GM21528 (cell line): ENCODE measurements around the gene ABCB9.

Experiments
- ATAC-seq: cut with Tn5 transposase; IDR thresholded peaks from one replicate; pipeline ENCODE4 v1.9.1; 2021; ENCODE audit warnings: mild to moderate bottlenecking, moderate library complexity; ENCODE audit not compliant: unreplicated experiment, low FRiP score

The ABCB9 gene

DNA sequence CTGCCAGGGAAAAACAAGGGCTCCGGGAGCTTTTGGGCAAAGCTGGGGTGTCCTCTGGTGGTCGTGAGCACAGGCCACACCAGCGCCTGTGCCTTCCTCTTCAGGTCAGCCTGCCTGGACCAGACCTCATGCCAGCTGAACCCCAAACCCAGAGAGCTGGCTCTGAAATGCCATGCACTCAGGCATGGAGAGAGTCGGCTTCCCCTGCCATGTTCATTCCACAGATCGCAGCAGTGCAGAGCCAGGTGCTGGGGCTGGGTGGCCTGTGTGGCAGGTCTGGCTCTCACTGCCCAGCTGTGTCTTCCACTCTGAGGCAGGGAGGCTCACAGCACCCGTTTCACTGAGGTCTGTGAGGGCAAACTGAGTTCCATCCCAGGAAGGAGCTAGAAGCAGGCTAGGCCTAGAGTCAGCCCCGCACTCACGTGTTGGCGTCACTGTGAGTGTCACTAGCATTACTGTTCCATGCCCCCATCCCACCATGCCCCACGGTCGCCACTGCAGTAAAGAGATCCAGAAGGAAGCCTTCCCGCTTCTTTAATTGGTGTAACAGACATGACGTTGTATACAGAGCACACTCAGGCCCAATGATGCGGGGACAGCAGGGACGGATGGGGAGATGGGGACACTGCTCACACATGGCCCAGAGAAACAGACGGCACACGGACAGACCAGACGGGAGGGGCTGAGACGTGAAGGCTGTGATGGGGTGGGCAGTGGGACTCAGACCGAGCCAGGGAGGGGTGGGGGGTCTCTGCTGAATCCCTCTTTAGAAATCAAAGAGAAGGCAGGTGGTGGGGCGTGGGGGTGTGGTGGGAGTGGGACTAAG is 16.9 kb upstream of the ABCB9 start:
- no peak for ATAC-seq

DNA sequence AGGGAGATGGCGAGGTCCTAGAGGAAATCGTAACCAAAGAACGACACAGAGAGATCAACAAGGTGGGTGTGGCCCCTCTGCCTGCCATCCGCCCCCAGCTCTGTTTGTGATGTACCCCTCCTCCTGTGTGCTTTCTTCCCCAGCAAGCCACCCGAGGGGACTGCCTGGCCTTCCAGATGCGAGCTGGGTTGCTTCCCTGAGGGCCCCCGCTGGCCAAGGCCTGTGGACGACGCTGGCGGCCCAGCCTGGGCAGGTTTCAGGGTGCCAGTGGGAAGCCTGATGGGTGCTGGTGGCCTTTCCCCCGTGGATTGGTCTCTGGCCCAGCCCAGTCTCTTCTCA is 16.2 kb upstream of the ABCB9 start:
- no peak for ATAC-seq

DNA sequence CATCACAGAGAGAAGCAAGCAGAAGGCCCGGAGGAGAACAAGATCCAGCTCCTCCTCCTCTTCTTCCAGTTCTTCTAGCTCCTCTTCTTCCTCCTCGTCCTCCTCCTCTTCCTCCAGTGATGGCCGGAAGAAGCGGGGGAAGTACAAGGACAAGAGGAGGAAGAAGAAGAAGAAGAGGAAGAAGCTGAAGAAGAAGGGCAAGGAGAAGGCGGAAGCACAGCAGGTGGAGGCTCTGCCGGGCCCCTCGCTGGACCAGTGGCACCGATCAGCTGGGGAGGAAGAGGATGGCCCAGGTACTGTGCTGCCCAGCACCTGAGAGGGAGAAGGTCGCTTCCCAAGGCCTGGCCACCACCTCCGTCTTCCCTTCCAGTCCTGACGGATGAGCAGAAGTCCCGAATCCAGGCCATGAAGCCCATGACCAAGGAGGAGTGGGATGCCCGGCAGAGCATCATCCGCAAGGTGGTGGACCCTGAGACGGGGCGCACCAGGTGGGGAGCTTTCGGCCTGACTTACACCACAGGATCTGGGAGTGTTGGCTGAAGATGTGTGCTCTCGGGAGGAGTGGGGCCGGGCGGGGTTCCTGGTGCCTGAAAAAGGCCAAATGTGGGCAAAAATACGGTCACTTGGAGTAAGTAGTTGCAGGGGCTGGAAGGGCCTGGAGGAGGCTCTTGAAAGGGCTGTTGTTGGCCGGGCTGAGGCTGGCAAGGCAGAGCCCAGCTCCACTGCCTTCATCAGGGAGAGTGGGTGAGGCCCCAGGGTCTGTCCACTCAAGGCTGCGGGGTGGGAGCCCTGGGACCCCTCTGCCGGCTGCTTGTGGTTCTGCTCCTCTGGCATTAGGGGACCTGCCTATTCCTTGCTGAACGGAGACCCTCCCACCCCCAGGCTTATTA is 15.6 kb upstream of the ABCB9 start:
- no peak for ATAC-seq

DNA sequence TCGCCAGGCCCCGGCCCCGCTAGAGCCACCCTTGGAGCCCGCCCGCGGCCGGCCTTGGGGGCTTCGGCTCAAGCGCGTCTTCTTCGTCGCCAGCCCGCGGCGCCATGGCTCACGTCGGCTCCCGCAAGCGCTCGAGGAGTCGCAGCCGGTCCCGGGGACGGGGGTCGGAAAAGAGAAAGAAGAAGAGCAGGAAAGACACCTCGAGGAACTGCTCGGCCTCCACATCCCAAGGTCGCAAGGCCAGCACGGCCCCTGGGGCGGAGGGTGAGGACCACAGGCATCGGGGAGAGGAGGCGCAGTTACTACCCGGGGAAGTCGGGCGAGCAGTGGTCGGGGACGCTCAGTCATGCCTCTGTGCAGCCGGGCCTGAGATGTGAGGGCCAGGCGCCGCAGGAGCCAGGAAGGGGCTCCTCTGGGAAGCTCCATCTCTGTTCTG is 14.8 kb upstream of the ABCB9 start:
- peak; percentile 18 for ATAC-seq

DNA sequence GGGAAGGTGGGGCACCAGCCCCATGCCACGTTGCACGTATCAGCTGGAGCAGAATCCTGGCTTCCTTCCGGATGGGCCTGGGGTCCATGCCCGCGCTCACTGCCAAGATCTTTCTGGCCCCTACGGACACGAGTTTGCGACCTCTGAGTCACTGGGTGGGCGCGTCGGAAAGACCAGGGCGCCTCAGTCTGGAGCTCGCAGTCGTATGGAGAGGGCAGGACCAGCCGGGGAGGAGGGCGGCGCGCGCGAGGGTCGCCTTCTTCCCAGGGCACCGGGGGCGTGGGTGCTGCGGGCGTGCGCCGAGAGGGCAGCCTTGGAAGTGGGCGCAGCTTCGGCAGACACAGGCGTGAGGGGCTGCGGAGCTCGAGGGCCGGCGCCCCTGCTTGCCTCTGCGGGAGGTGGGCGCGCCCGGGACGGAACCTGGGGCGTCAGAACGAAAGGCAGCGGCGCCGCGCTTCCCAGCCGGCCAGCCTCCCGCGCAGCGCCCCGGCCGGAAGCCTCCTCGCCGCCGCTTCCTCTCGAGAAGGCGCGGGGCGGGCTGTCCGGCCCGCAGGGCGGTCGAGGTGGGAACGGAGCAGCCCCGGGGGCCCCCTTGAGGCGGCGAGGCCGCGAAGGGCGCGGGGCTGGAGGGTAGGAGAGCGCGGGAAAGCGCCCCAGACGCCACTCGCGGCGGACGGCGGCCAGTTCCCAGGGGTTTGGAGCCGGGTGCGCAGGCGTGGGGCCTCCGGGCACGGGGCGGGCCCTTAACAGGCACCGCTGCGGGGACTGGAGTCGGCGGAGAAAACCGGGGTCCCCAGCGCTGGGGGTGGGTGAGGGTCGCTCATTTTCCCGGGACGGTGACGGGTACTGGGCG is 14.1 kb upstream of the ABCB9 start, which contains the start of gene ARL6IP4:
Gene ARL6IP4, plus strand, starts transcription at position 499 of the 853 bp plus-strand sequence. CDS start 459 bp downstream, outside the sequence.
- peak; percentile 45 for ATAC-seq

DNA sequence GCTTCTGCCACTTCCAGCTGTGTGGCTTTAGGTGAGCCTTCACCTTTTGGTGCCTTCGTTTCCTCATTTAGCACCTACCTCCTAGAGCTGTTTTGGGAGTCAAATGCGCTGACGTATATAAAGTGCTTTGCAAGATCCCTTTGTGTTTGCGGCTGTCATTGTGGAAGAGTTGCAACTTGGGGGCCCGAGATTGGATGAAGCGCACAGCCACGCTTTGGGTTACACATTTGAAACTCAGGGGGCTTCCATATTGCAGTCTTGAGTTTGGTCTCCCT is 13.6 kb upstream of the ABCB9 start:
- ATAC-seq, result no peak

DNA sequence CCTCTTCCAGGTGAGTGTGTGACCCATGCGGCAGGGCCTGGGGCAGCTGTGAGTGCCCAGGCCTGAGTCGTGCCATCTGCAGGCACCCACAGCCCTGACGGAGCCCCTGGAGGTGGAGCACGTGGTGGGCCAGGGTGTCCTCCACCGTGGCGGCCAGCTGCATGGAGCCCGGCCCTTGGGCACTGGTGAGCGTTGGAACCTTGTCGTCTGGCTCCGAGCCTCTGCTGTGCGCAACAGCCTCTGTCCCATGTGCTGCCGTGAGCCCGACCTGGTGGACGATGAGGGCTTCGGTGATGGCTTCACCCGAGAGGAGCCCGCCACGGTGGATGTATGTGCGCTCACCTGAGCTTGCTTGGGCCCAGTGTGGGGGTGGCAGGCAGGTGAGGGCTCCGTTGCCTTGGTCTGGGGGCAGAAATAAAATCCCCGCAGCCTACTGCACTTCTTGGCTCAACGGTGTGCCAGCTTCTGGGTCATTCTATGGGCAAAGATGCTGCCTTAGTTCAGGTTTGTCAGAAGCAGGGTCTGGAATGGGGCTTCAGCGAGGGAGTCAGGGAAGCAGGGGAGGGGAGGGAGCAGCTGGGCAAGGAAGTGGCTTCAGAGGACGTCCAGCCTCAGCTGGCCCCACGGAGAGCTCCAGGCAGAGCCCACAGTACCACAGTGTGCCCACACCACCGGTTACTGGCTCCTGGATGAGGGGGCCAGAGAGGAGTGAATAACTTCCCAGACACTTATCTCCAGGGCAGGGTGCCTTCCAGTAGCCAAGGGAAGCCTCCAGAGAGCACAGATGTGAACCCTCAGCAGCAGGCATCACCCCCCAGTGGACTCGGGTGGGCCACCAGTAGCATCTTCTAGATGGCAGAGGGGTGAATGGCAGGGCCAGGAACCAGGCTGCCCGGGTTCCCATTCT is 13.0 kb upstream of the ABCB9 start:
- ATAC-seq, result no peak

DNA sequence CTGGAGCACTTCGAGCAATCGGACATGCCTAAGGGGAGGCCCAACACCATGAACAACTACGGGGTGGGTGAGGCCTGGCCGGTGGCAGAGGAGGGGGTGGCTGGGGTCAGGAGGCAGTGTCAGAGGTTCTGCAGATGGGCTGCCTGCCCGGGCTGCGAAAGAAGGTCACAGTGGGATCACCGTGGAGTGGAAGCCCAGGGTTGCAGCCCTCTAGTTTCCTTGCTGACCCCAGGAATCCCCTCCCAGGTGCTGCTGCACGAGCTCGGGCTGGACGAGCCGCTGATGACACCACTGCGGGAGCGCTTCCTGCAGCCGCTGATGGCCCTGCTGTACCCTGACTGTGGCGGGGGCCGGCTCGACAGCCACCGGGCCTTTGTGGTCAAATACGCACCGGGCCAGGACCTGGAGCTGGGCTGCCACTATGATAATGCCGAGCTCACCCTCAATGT is 12.3 kb upstream of the ABCB9 start:
- no peak for ATAC-seq

DNA sequence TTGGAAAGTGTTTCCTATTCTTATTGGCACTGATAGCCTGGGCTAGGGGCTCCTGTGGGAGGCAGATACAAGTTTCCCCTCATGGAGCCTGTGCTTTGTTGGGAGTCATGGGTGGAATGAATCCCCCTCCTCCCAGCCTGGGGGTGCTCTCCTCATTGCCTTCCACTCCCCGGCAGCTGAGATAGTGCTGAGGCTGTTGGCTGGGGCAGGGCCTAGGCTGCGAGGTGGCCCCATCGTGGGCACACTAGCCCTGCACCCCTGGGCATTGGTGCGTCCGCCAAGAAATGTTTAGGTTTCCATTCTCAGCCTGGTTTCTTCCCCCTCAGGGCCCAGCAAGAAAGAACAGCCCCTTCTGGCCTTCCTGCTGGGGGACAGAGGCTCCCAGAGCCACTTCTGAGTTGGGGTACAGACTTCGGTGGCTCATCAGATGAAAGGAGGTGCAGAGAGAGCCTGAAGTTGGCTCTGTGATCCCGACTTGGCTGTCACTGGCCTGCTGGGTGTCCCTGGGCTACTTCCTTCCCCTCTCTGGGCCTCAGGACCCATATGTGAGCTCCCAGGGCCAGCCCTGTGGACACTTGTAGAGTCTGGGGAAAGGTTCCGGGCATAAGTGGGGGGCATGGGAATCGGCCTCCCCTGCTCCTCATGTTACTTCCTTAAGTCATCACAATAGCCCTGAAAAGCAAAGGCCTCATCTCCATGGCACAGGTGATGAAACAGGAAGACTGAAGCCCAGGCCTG is 11.6 kb upstream of the ABCB9 start:
- ATAC-seq, result no peak

DNA sequence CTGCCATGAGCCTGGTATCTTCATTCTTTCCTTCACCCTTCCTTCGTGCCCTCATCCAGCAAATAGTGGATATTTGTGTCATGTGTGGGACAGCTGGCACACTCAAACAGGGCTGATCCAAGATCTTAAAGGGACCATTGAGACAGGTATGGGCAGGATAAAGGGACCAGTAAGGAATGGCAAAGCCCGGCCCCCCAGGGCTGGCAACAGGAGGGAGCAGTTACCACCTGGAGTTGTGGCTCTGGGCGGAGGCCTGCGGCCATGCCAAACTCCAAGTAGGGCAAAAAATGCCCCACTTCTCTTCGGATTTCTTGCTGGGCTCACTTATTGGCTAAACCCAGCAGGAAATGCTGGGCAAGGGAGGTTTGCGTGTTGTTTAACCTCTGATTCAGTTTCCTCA is 10.9 kb upstream of the ABCB9 start:
- no peak for ATAC-seq

DNA sequence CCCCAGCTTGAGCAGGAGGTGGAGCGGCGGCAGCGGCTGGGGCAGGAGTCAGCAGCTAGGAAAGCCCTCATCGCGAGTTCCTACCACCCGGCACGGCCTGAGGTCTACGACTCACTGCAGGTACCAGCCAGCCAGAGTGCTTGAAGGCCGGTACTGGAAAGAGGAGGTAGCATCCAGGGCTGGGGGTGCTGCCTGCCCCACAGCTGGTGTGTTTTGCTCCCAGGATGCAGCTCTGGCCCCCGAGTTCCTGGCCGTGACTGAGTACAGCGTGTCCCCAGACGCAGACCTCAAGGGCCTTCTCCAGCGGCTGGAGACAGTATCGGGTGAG is 10.3 kb upstream of the ABCB9 start:
- no peak for ATAC-seq

DNA sequence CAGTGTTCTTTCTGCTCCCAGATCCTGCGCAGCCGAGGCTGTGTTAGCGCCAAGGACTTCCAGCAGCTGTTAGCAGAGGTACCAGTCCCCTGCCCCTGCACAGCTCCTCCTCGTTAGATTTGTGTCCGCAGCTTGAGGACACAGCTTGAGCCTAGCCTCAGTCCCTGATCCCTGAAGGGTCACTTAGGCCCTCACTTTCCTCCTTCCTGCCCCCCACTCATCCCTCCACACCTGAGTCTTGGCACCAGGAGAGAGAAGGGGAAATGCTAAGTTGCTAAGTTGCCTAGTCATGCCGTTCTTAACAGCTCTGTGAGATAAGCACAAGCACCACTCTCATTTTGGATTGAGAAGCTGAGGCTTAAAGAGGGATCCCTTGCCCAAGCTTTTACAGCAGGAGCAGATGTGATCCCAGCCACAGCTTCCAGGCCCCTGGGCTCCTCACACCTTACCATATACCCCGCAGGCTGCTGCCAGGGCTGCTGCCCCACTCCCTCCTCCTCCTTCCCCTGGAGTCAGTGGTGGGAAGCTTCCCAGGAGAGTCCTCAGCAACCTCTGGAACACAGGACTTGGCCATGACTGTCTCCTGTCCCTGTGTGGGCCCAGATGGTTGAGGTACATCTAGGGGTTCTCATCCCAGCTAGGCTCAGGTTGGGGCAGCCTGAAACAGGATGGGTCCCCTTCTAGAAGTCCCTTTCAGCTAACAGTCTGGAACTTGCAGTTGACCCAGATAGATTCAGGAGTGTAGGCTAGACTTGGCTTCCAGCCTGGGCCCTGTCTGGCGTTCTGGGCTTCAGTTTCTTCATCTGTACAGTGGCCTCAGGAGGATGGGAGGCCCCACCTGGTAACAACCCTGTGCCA is 9.8 kb upstream of the ABCB9 start:
- no peak for ATAC-seq

DNA sequence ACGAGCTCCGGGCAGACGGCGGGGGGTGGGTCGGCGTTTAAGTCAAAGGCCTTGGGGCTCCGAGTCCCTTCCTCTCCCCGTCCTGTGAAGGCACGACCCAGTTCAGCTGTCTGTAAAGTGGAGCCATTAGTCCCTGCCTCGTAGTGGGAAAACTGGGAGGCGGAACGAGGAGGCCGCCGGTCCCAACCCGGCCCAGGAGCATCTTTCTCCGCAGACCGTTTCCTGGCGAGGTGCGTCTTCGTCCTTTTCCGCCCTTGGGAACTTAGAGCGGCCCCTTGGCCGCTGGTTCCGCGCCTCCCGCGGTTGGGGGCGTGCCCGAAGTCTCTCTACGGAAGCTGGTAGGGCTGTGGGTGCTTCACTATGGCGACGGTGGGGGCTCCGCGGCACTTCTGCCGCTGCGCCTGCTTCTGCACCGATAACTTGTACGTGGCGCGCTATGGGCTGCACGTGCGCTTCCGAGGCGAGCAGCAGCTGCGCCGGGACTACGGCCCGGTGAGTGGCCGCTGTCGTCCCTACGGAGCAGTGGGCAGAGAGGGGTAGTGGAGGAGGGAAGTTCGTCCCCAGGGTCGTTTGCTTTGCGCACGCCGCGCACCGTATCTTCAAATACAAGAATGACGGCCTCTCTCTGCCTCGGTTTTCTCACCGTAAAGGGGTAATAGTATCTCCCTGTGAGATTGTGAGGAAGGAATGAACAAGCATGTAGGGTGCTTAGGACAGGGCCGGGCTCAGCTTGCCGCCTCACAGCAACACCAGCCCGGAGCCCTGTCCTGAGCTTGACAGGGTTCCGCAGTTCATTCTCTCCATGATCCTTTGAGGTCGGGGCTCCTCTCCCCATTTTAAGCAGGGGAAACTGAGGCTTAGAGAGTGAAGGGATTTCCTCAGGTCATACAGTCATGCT is 8.9 kb upstream of the ABCB9 start, which contains the start of gene OGFOD2:
Gene OGFOD2, plus strand, starts transcription at position 353 of the 898 bp plus-strand sequence. Its CDS starts 8 bp downstream, at position 361.
- ATAC-seq, result peak; percentile 68

DNA sequence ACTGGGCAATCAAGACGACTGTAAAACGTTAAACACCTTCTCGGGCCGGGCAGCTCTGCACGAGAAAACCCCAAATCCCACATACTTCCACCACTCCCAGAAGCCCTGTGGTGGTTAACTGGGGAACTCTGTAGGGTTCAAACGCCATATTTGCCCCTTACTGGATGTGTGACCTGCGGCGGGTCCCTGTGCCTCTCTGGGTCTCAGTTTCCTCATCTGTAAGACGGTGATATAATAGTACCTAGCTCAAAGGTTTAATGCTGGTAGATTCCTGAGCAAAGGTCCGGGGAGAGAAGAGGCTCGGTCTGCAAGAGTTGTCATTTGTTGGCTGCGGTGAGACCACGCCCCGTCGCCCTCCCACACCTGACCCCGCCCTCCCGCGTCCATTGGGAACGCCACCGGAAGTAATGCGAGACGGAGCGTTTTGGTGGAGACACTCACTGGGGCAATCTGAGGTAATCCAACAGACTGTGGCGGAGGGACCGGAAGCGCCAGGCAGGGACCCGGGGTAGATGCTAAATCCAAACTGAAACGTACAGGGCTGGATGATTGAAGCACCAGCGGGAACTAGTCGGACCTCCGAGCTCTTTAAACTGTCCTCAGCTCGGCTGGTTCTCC is 8.1 kb upstream of the ABCB9 start:
- ATAC-seq, result peak; percentile 70

DNA sequence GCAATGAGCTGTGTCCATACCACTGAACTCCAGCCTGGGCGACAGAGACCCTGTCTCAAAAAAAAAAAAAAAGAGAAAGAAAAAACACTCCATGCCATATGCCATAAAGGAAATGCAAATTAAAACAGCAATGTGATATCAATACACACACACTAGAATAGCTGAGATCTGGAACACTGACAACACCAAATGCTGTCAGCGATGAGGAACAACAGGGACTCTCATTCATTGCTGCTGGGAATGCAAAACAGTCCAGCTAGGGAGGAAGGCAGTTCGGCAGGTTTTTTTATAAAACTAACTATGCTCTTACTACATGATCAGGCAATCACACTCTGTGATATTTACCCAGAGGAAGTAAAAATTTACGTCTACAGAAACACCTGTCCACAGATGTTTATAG is 3.4 kb upstream of the ABCB9 start:
- no peak for ATAC-seq

DNA sequence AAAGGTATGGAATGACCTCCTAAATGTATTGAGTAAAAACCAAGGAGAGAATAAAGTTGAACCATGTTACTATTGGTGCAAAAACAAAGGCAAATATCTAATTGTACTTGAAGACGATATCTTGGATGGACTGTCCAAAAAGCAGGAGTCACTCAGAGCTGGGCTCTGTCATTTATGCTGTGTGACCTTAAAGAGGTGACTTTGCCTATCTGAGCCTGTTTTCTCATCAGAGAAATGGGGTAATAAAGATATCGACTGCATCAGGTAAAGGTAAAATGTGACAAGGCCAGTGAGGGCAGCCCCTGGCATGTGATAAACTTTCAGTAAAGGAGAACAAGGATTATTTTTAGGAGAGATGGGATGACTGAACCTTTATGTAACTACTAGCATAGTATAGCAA is 1.8 kb upstream of the ABCB9 start:
- ATAC-seq, result no peak
